ENCODE data around the gene YOD1.
A peak's percentile ranks its signal among the peaks of the same experiment; 100 is the strongest.
"Not testable (repeated sequence)": the region's sequence is repeated elsewhere in the genome, so short reads cannot be mapped to it uniquely, and the experiment has no call there.

The YOD1 gene

DNA sequence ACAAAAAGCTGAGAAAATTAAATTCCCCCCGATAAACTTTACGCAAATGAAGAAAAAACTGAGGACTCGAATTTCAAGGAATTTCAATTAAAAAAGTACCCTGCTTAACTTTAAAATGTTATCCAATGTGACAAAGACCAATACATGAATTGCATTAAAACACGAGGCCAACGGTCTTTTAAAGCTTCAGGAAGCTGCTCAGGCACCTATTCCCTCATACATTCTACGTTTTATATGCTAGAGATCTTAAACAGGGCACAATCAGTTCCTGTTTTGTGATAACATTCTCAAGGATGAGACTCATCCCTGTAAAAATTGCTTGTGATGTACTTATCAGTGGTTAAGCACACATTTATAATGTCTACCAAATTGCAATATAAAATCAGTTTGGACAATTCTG is 3.0 kb downstream of the YOD1 start:
- Histone ChIP-seq H3K9me3 (ENCODE audit: insufficient read depth, low read length, severe bottlenecking) (no peaks in the 10 kb centered on the region), H3K4me3 (ENCODE audit: low read depth in 1 of 2, low read length in 2 of 2) (no peak overlapping the region), H4K20me1 (ENCODE audit: insufficient read depth, low read length) (peaks cover 9% of the 10 kb centered on the region), H3K4me1 (ENCODE audit: insufficient read depth, low read length) (peaks cover 41% of the 10 kb centered on the region), H3K9ac (ENCODE audit: low read depth, low read length) (no peak overlapping the region), H3K36me3 (ENCODE audit: insufficient read depth, low read length) (peaks cover 17% of the 10 kb centered on the region), H2AFZ (ENCODE audit: low read depth, low read length) (no peak overlapping the region), H3K27ac (ENCODE audit: low read length) (no peak overlapping the region), H3K79me2 (ENCODE audit: insufficient read depth, low read length) (peaks cover 24% of the 10 kb centered on the region), H3K27me3 (ENCODE audit: insufficient read depth, low read length, poor library complexity) (peaks cover 2% of the 10 kb centered on the region), H3K4me2 (ENCODE audit: insufficient read depth, low read length) (peak overlapping the region; percentile 2; the same call in 1 of the 2 replicates)
- no peak for TF ChIP-seq EZH2 (IDR thresholded peaks at IDR 0.05; ENCODE audit: borderline replicate concordance, low read depth, low read length, severe bottlenecking)
- no peak for ATAC-seq (ENCODE audit: insufficient read depth, low read depth)
- DNase-seq = no peak

DNA sequence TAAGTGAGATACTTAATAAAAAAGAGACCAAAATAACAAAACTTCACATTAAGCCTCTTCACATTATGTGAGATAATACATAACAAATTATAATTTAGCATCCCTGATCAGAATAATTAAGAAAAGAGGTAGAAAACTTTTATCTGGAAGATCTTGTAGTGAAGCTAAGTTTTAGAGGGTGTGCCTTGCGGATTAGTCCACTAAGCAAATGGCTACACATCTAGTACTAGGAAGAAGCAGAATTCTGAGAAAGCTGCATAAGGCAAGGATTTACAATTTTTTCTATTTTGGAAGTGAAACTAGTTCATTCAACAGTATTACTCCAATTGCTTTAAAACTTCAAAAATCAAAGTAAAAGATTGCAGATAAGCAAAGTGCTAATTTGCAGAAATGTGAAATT is 3.5 kb downstream of the YOD1 start:
- no peak overlapping the region for H3K4me2 ChIP-seq (ENCODE audit: insufficient read depth, low read length)

GRCh38 chr1:207045453-207045852 is 5.6 kb downstream of the YOD1 start:
- H3K4me3 ChIP-seq (ENCODE audit: low read depth in 1 of 2, low read length in 2 of 2) = no peak overlapping the region
- DNase-seq = no peak
- no peaks in the 10 kb centered on the region for H3K9me3 ChIP-seq (ENCODE audit: insufficient read depth, low read length, severe bottlenecking)
- H3K36me3 ChIP-seq (ENCODE audit: insufficient read depth, low read length) = peaks cover 17% of the 10 kb centered on the region
- no peak overlapping the region for H3K4me2 ChIP-seq (ENCODE audit: insufficient read depth, low read length)
- TF ChIP-seq EZH2 (IDR thresholded peaks at IDR 0.05; ENCODE audit: borderline replicate concordance, low read depth, low read length, severe bottlenecking) = no peak
- TF ChIP-seq, protein P1, sequence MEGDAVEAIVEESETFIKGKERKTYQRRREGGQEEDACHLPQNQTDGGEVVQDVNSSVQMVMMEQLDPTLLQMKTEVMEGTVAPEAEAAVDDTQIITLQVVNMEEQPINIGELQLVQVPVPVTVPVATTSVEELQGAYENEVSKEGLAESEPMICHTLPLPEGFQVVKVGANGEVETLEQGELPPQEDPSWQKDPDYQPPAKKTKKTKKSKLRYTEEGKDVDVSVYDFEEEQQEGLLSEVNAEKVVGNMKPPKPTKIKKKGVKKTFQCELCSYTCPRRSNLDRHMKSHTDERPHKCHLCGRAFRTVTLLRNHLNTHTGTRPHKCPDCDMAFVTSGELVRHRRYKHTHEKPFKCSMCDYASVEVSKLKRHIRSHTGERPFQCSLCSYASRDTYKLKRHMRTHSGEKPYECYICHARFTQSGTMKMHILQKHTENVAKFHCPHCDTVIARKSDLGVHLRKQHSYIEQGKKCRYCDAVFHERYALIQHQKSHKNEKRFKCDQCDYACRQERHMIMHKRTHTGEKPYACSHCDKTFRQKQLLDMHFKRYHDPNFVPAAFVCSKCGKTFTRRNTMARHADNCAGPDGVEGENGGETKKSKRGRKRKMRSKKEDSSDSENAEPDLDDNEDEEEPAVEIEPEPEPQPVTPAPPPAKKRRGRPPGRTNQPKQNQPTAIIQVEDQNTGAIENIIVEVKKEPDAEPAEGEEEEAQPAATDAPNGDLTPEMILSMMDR (IDR thresholded peaks at IDR 0.05; ENCODE audit: borderline replicate concordance, extremely low read depth, low read length, poor library complexity, severe bottlenecking) = no peak
- peaks cover 9% of the 10 kb centered on the region for H4K20me1 ChIP-seq (ENCODE audit: insufficient read depth, low read length)
- no peak for ATAC-seq (ENCODE audit: insufficient read depth, low read depth)
- H3K79me2 ChIP-seq (ENCODE audit: insufficient read depth, low read length) = peaks cover 20% of the 10 kb centered on the region
- no peak overlapping the region for H3K9ac ChIP-seq (ENCODE audit: low read depth, low read length)
- H3K4me1 ChIP-seq (ENCODE audit: insufficient read depth, low read length) = peaks cover 18% of the 10 kb centered on the region
- H3K27ac ChIP-seq (ENCODE audit: low read length) = no peak overlapping the region
- no peak overlapping the region for H2AFZ ChIP-seq (ENCODE audit: low read depth, low read length)
- no peaks in the 10 kb centered on the region for H3K27me3 ChIP-seq (ENCODE audit: insufficient read depth, low read length, poor library complexity)

More for the DNA sequence above, 3.5 kb downstream of the YOD1 start:
- Histone ChIP-seq H2AFZ (ENCODE audit: low read depth, low read length) (no peak overlapping the region), H3K4me3 (ENCODE audit: low read depth in 1 of 2, low read length in 2 of 2) (no peak overlapping the region), H3K27me3 (ENCODE audit: insufficient read depth, low read length, poor library complexity) (no peaks in the 10 kb centered on the region), H3K9me3 (ENCODE audit: insufficient read depth, low read length, severe bottlenecking) (no peaks in the 10 kb centered on the region), H3K4me1 (ENCODE audit: insufficient read depth, low read length) (peaks cover 35% of the 10 kb centered on the region), H3K9ac (ENCODE audit: low read depth, low read length) (no peak overlapping the region), H3K36me3 (ENCODE audit: insufficient read depth, low read length) (peaks cover 17% of the 10 kb centered on the region), H3K79me2 (ENCODE audit: insufficient read depth, low read length) (peaks cover 24% of the 10 kb centered on the region), H3K27ac (ENCODE audit: low read length) (no peak overlapping the region), H4K20me1 (ENCODE audit: insufficient read depth, low read length) (peaks cover 9% of the 10 kb centered on the region)
- DNase-seq (no peak), ATAC-seq (ENCODE audit: insufficient read depth, low read depth) (no peak)
- TF ChIP-seq EZH2 (IDR thresholded peaks at IDR 0.05; ENCODE audit: borderline replicate concordance, low read depth, low read length, severe bottlenecking) = no peak
- TF ChIP-seq, protein P1 (IDR thresholded peaks at IDR 0.05; ENCODE audit: borderline replicate concordance, extremely low read depth, low read length, poor library complexity, severe bottlenecking) = no peak

GRCh38 chr1:207041397-207041796 is 9.6 kb downstream of the YOD1 start:
- peaks cover 16% of the 10 kb centered on the region for H3K27me3 ChIP-seq (ENCODE audit: insufficient read depth, low read length, poor library complexity)
- H3K27ac ChIP-seq (ENCODE audit: low read length); ATAC-seq (ENCODE audit: insufficient read depth, low read depth); H3K79me2 ChIP-seq (ENCODE audit: insufficient read depth, low read length); H3K36me3 ChIP-seq (ENCODE audit: insufficient read depth, low read length); H3K9ac ChIP-seq (ENCODE audit: low read depth, low read length); H3K4me1 ChIP-seq (ENCODE audit: insufficient read depth, low read length); DNase-seq; H4K20me1 ChIP-seq (ENCODE audit: insufficient read depth, low read length); H3K4me2 ChIP-seq (ENCODE audit: insufficient read depth, low read length); H3K4me3 ChIP-seq (ENCODE audit: low read depth in 1 of 2, low read length in 2 of 2); H2AFZ ChIP-seq (ENCODE audit: low read depth, low read length); H3K9me3 ChIP-seq (ENCODE audit: insufficient read depth, low read length, severe bottlenecking): not testable (repeated sequence)
